WERI-Rb-1 (cell line): ENCODE measurements around the gene HDDC3.
"Not testable (repeated sequence)": the region's sequence is repeated elsewhere in the genome, so short reads cannot be mapped to it uniquely, and the experiment has no call there.

ENCODE experiments used
- DNase-seq: peaks from one replicate; pipeline ENCODE4 v3.0.0-alpha.2; 2020
- H3K27ac ChIP-seq: fragments of 250-450 bp; sonication (Bioruptor Pico); 2 replicates; pipeline ENCODE4 v1.5.1; 2020; ENCODE audit warnings: mild to moderate bottlenecking, moderate library complexity
- H3K27me3 ChIP-seq: fragments of 250-450 bp; sonication (Bioruptor Pico); 2 replicates; pipeline ENCODE4 v1.5.1; 2021; ENCODE audit warnings: mild to moderate bottlenecking, low read depth, moderate library complexity; ENCODE audit not compliant: insufficient read depth, severe bottlenecking
- H3K36me3 ChIP-seq: fragments of 250-450 bp; sonication (Bioruptor Pico); 2 replicates; pipeline ENCODE4 v1.5.1; 2020; ENCODE audit warnings: mild to moderate bottlenecking, moderate library complexity
- H3K4me3 ChIP-seq: 2 replicates; pipeline ENCODE4 v1.5.1; 2011; ENCODE audit warnings: low read depth, mild to moderate bottlenecking, control low read depth, low read length
- H3K9me3 ChIP-seq: fragments of 250-450 bp; sonication (Bioruptor Pico); 2 replicates; pipeline ENCODE4 v1.5.1; 2021; ENCODE audit warnings: mild to moderate bottlenecking, moderate library complexity; ENCODE audit not compliant: severe bottlenecking
- TF ChIP-seq, protein P1 (sequence below): IDR thresholded peaks from 2 replicates; pipeline ENCODE4 v1.5.1; 2011; ENCODE audit warnings: low read depth, mild to moderate bottlenecking, control low read depth, inconsistent platforms, low read length

Gene HDDC3

DNA sequence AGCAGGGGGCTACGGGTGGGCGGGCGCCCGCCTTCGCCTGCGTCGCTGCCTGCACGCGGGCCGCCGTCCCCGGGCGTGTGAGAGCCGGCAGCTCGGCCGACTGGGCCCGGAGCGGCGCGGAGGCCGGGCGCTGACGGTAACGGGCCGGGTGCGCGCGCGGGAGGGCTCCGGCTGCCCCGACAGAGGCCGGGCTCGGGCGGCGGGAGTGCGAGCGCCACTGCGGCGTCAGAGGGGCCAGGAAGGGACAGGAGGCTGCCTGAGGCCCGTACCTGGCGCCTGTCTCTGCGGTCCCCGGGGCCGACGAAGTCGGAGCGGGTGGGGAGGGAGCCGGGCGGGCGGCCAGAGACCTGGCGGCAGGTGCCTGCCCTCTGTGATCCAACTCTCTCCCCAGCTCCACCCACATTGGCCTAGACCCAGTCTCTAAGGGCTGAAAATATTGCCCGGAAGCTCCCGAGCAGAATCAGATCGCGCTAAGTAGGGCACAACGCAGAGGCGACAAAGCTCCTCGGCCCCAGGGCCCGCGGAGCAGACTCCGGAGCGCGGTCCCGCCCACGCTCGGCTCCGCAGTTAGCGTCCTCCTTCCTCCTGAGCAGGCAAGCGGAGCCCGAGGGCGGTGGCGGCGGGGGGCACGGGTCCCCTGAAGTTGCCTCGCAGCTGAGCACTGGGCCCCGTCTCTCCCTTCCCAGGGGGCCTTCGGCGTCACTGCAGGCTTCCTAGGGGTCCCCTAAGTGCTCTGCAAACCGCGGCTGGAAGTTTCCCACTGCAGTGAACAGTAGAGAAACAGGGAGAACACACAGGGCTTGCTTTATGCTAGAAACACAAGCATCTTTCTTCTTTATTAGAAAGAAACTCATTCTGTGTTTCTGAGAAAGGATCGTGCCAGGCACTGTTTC is 29.3 kb downstream of the HDDC3 start, which contains the start of gene MAN2A2:
TSS of gene MAN2A2 (plus strand) at position 463 of the 893 bp plus-strand sequence. CDS start 906 bp downstream, outside the sequence.
- Histone ChIP-seq H3K27ac (no peak within 1 kb of the TSS), H3K27me3 (peaks cover 64% of the 10 kb centered on the region), H3K9me3 (no peaks in the 10 kb centered on the region), H3K36me3 (no peaks in the 10 kb centered on the region), H3K4me3 (peak within 1 kb of the TSS; percentile 49)
- TF ChIP-seq, protein P1, sequence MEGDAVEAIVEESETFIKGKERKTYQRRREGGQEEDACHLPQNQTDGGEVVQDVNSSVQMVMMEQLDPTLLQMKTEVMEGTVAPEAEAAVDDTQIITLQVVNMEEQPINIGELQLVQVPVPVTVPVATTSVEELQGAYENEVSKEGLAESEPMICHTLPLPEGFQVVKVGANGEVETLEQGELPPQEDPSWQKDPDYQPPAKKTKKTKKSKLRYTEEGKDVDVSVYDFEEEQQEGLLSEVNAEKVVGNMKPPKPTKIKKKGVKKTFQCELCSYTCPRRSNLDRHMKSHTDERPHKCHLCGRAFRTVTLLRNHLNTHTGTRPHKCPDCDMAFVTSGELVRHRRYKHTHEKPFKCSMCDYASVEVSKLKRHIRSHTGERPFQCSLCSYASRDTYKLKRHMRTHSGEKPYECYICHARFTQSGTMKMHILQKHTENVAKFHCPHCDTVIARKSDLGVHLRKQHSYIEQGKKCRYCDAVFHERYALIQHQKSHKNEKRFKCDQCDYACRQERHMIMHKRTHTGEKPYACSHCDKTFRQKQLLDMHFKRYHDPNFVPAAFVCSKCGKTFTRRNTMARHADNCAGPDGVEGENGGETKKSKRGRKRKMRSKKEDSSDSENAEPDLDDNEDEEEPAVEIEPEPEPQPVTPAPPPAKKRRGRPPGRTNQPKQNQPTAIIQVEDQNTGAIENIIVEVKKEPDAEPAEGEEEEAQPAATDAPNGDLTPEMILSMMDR: no peak
- peak; percentile 36 for DNase-seq

DNA sequence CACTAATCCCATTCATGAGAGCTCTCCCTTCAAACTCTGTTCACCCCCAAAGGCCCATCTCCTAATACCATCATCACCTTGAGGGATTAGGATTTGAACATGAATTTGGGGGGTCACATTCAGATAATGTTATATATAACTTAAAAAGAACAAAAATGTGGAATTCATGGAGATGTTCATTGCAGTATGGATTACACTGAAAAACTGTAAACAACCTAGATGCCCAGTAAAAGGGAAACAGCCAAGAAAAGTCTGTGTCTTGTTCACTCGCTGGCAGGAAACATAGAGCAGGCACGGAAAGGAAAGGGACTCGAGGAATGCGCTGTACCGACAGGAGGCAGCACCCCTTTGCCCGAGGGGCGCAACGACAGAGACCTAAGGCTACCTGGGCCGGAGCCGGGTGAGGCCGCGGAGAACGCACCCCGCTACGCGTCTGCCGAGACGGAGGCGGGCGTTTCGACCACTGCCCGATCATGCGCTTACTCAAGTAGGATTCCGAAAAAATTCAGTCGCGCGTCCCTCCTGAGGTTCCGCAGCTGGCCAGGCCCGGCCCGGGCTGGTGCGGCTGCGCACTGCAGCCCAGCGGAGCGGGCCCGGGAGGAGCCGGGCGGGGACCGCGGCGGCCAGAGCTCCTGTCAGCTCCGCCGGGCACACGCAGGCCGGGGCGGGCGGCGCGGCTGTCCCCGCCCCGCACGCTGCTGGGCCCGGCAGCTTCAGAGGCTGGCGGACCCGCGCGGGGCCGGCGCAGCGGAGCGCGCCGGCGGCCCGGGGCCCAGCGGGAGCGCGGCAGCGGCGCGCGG is 30.1 kb downstream of the HDDC3 start:
- TF ChIP-seq, protein P1: peak; percentile 89
- peak; percentile 65 for DNase-seq
- H3K27ac ChIP-seq: no peak overlapping the region
- H3K36me3 ChIP-seq: no peaks in the 10 kb centered on the region
- H3K4me3 ChIP-seq: peak overlapping the region; percentile 49
- H3K27me3 ChIP-seq: peaks cover 55% of the 10 kb centered on the region
- H3K9me3 ChIP-seq: no peaks in the 10 kb centered on the region

DNA sequence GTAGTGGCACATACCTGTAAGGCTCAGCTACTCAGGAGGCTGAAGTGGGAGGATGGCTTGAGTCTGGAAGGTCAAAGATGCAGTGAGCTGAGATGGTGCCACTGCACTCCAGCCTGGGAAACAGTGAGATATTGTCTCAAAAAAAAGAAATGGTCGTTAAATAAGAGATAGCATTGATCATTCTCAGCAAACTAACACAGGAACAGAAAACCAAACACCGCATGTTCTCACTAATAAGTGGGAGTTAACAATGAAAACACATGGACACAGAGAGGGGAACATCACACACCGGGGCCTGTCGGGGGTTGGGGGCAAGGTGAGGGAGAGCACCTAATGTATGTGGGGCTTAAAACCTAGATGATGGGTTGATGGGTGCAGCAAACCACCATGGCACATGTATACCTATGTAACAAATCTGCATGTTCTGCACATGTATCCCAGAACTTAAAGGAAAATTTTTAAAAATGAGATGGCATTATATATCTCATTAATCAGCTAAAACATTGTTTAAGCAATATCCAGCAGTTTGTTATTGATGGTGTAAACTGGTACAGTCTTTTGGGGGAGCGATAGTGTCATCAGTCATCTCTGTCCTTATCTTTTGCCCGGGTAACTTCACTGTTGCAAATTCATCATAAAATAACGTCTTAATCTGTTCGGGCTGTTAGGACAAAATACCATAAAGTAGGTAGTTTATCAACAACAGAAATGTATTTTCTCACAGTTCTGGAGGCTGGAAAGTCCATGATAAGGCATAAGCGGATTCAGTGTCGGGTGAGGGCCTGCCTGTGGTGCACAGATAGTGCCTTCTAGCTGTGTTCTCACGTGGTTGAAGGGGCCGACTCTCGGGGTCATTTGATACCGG is 30.9 kb downstream of the HDDC3 start:
- H3K27me3 ChIP-seq: peaks cover 49% of the 10 kb centered on the region
- H3K27ac ChIP-seq: no peak overlapping the region
- H3K9me3 ChIP-seq: no peaks in the 10 kb centered on the region
- peak; percentile 44 for DNase-seq
- H3K4me3 ChIP-seq: peak overlapping the region; percentile 49
- H3K36me3 ChIP-seq: no peaks in the 10 kb centered on the region
- TF ChIP-seq, protein P1: no peak

DNA sequence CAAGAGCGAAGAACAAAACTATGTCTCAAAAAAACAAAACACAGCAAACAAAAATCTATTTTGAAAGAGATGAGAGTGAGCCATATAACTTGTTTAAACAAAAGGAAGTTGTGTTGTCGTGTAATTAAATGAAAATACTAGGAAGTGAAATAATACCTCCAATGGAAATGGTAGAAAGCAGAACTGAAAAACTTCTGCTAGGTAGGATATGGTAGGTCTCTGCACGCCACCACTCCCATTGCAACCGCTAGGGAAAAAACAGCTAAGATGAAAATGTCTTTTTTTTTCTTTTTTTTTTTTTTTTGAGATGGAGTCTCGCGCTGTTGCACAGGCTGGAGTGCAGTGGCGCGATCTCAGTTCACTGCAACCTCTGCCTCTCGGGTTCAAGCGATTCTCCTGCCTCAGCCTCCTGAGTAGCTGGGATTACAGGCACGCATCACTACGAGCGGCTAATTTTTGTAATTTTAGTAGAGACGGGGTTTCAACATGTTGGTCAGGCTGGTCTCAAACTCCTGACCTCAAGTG is 35.2 kb downstream of the HDDC3 start:
- H3K27me3 ChIP-seq: peaks cover 21% of the 10 kb centered on the region
- not testable (repeated sequence) for H3K4me3 ChIP-seq, H3K27ac ChIP-seq, H3K9me3 ChIP-seq, DNase-seq, H3K36me3 ChIP-seq

DNA sequence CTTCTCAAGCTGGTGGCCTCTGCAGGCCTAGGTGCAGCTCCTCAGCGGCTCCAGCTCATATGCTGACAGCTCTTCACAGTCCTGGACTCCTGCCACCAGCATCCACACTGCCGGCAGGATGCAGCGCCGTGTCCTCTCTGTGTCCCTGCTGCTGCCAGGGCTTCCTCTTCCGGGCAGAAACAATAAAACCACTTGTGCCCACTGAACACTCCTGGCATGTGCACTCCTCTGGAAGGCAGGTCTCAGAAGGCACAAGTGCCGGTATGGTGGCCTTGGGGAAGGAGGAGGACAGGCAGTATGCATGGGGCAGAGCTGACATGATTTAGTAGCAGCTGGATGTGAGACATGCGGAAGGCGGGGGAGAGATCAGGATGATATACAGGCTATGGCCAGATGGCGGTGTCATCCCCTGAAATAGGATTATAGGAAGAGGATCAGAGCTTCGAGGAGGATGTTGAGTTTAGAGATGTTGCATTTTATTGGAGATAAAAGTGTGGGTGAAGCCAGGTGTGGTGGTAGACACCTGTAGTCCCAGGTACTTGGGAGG is 36.7 kb downstream of the HDDC3 start:
- TF ChIP-seq, protein P1: no peak
- Histone ChIP-seq H3K27me3 (peaks cover 8% of the 10 kb centered on the region), H3K27ac (peak overlapping the region; percentile 10; the same call in 1 of the 2 replicates), H3K4me3 (peak overlapping the region; percentile 9; the same call in 1 of the 2 replicates), H3K36me3 (no peaks in the 10 kb centered on the region), H3K9me3 (no peaks in the 10 kb centered on the region)
- DNase-seq: peak; percentile 92
